ENCODE data around the gene ATP5IF1. TPM values are rescaled to one million over a fixed set of nuclear protein-coding genes. Genes with fewer than 3 reads are reported as not detected.

The ATP5IF1 gene
- total and polyA plus RNA-seq, 9 of the 15 experiments (the other 6 are each of a cell fraction or from before 2014, with no cell fraction given), result 292 to 1,422 (median 388) TPM

DNA sequence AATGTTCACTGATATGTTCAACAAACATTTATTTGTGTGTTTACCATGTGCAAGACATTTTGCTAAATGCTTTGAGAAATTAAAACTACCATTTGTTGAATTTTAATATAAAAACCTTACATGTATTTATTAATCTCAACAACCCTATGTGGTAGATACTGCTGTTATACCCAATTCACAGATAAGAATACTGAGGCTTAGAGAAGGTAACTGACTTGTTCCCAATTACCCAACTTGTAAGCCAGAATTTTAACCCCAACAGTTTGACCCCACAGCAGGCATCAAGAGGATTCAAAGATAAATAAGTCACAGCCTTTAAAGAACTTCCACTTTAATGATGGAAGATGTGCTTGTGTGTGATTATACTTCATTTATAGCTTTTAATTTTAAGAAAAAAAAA, 6.8 kb upstream of the ATP5IF1 start:
- ChIA-PET CTCF (ENCODE audit: low intra/inter-chr PET ratio) (no interaction called here), POLR2A (no interaction called here)
- no TSS peak for BruUV-seq (replicated peaks)
- Histone ChIP-seq H3K79me2 (ENCODE audit: control insufficient read depth, insufficient read depth, low read length) (peaks cover 59% of the 10 kb centered on the region), H3K4me1 (replicated peaks in 1 of 2; ENCODE audit: control insufficient read depth in 2 of 2, insufficient read depth in 2 of 2, low read length in 2 of 2) (peaks cover 5 to 26% of the 10 kb centered on the region in 2 experiments; a peak in 4 of 5 replicates), H3K36me3 (ENCODE audit: control insufficient read depth, insufficient read depth, low read length) (peaks cover 70% of the 10 kb centered on the region), H3K4me3 (no peak overlapping the region), H3K9ac (ENCODE audit: insufficient read depth in 1 of 2, low read depth in 2 of 2, low read length in 2 of 2) (no peak overlapping the region), H3K4me2 (ENCODE audit: insufficient read depth, low read length) (no peak overlapping the region), H2AFZ (ENCODE audit: low read depth, low read length) (no peak overlapping the region), H3K27ac (ENCODE audit: extremely low read depth, low read depth, low read length) (no peak overlapping the region), H3K9me1 (ENCODE audit: control insufficient read depth, insufficient read depth, low read length) (peaks cover 3% of the 10 kb centered on the region), H3K27me3 (ENCODE audit: control insufficient read depth in 2 of 2, insufficient read depth in 2 of 2, low read length in 2 of 2) (no peaks in the 10 kb centered on the region), H4K20me1 (replicated peaks; ENCODE audit: control insufficient read depth, insufficient read depth, low read length) (no peaks in the 10 kb centered on the region; the same call in 1 of the 2 replicates), H3K9me3 (replicated peaks; ENCODE audit: control insufficient read depth, insufficient read depth, low read depth, low read length) (no peaks in the 10 kb centered on the region)
- FAIRE-seq (no peak), ATAC-seq (no peak), DNase-seq (ENCODE audit: extremely low read depth in 1 of 4, low spot score in 3 of 4) (no peak)
- intact Hi-C loops (cut with micrococcal nuclease) (no loop called here), in situ Hi-C loops (cut with MboI) (no loop called here)
- no peak for TF ChIP-seq CC2D1A (IDR thresholded peaks at IDR 0.05)
- no peak for TF ChIP-seq FIP1L1 (IDR thresholded peaks at IDR 0.05; ENCODE audit: low read depth, low read length, poor library complexity, severe bottlenecking)
- no peak for TF ChIP-seq TEAD1 (CRISPR knock-in tag; IDR thresholded peaks at IDR 0.05)
- peak in 1 of 2 experiments; percentile 67; a peak in 2 of 4 replicates for TF ChIP-seq KDM1A (IDR thresholded peaks at IDR 0.05)
- no peak for TF ChIP-seq ZNF398 (CRISPR knock-in tag; IDR thresholded peaks at IDR 0.05)
- no peak for TF ChIP-seq ZNF707 (CRISPR knock-in tag; conservative IDR thresholded peaks at IDR 0.05)
- TF ChIP-seq ZNF347 (CRISPR knock-in tag; IDR thresholded peaks at IDR 0.05; ENCODE audit: low read depth), result no peak
- peak; percentile 82 for TF ChIP-seq ADNP (tag; IDR thresholded peaks at IDR 0.05)
- no peak for TF ChIP-seq SIX5 (IDR thresholded peaks at IDR 0.05; ENCODE audit: borderline replicate concordance in 1 of 2, insufficient read depth in 1 of 2, low read depth in 1 of 2, low read length in 2 of 2)
- TF ChIP-seq, protein P1, sequence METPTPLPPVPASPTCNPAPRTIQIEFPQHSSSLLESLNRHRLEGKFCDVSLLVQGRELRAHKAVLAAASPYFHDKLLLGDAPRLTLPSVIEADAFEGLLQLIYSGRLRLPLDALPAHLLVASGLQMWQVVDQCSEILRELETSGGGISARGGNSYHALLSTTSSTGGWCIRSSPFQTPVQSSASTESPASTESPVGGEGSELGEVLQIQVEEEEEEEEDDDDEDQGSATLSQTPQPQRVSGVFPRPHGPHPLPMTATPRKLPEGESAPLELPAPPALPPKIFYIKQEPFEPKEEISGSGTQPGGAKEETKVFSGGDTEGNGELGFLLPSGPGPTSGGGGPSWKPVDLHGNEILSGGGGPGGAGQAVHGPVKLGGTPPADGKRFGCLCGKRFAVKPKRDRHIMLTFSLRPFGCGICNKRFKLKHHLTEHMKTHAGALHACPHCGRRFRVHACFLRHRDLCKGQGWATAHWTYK (CRISPR knock-in tag; IDR thresholded peaks at IDR 0.05), result no peak
- peak; percentile 80 for TF ChIP-seq BCOR (IDR thresholded peaks at IDR 0.05)
- TF ChIP-seq, protein P2, sequence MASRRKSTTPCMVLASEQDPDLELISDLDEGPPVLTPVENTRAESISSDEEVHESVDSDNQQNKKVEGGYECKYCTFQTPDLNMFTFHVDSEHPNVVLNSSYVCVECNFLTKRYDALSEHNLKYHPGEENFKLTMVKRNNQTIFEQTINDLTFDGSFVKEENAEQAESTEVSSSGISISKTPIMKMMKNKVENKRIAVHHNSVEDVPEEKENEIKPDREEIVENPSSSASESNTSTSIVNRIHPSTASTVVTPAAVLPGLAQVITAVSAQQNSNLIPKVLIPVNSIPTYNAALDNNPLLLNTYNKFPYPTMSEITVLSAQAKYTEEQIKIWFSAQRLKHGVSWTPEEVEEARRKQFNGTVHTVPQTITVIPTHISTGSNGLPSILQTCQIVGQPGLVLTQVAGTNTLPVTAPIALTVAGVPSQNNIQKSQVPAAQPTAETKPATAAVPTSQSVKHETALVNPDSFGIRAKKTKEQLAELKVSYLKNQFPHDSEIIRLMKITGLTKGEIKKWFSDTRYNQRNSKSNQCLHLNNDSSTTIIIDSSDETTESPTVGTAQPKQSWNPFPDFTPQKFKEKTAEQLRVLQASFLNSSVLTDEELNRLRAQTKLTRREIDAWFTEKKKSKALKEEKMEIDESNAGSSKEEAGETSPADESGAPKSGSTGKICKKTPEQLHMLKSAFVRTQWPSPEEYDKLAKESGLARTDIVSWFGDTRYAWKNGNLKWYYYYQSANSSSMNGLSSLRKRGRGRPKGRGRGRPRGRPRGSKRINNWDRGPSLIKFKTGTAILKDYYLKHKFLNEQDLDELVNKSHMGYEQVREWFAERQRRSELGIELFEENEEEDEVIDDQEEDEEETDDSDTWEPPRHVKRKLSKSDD (conservative IDR thresholded peaks at IDR 0.05; ENCODE audit: low read length), result no peak
- TF ChIP-seq MAFF (IDR thresholded peaks at IDR 0.05; ENCODE audit: low read length), result no peak
- TF ChIP-seq LCOR (CRISPR knock-in tag; IDR thresholded peaks at IDR 0.05), result no peak
- TF ChIP-seq RFX7 (CRISPR knock-in tag; IDR thresholded peaks at IDR 0.05), result no peak
- TF ChIP-seq TOE1 (IDR thresholded peaks at IDR 0.05; ENCODE audit: borderline replicate concordance), result no peak
- no peak for TF ChIP-seq TOE1 (CRISPR knock-in tag; IDR thresholded peaks at IDR 0.05; ENCODE audit: borderline replicate concordance, low read depth)

All from K562 (cell line).